ENCODE data around the gene ZNF672. TPM values are rescaled to one million over a fixed set of nuclear protein-coding genes. Genes with fewer than 3 reads are reported as not detected.

Gene ZNF672
- 9.7 and 23.8 TPM in 2 replicates for total RNA-seq (ENCODE audit: low replicate concordance)

GRCh38 chr1:248837781-248838356 is at the start of gene ZNF672:
Gene ZNF672 (plus strand): TSS chr1:248838224. CDS start chr1:248847275, 9,051 bp downstream.

GRCh38 chr1:248825909-248826760 is 11.9 kb upstream of the ZNF672 start, which contains the start of gene SH3BP5L:
Gene SH3BP5L (minus strand): TSS chr1:248825915. CDS start chr1:248824935, 980 bp downstream.

GRCh38 chr1:248858891-248859889 is 21.2 kb downstream of the ZNF672 start, which contains the start of gene ZNF692:
Gene ZNF692 (minus strand): TSS chr1:248859085. CDS start chr1:248858309, 776 bp downstream.

Other genes starting within 250 kb of the ZNF672 start
- gene OR2T10, start 240.5 kb upstream of the ZNF672 start, total RNA-seq (ENCODE audit: low replicate concordance) = not detected in 2 replicates
- gene OR2T11, start 203.1 kb upstream of the ZNF672 start, total RNA-seq (ENCODE audit: low replicate concordance) = not detected in 2 replicates
- not detected in 2 replicates for gene OR2T35, start 192.9 kb upstream of the ZNF672 start, total RNA-seq (ENCODE audit: low replicate concordance)
- gene OR2T27, start 182.7 kb upstream of the ZNF672 start, total RNA-seq (ENCODE audit: low replicate concordance) = not detected in 2 replicates
- gene OR14I1, start 135.5 kb upstream of the ZNF672 start, total RNA-seq (ENCODE audit: low replicate concordance) = not detected in 2 replicates
- gene LYPD8, start 82.5 kb upstream of the ZNF672 start, total RNA-seq (ENCODE audit: low replicate concordance) = 0.30 and 0.35 TPM in 2 replicates
- 22.6 and 26.7 TPM in 2 replicates for gene SH3BP5L, start 12.3 kb upstream of the ZNF672 start, total RNA-seq (ENCODE audit: low replicate concordance)
- 10.1 and 20.4 TPM in 2 replicates for gene ZNF692, start 20.9 kb downstream of the ZNF672 start, total RNA-seq (ENCODE audit: low replicate concordance)
- gene PGBD2, start 68.0 kb downstream of the ZNF672 start, total RNA-seq (ENCODE audit: low replicate concordance) = 5.6 and 7.5 TPM in 2 replicates

Measured in smooth muscle cell of the coronary artery (primary cell).